ENCODE data around the gene CHD3.

DNA sequence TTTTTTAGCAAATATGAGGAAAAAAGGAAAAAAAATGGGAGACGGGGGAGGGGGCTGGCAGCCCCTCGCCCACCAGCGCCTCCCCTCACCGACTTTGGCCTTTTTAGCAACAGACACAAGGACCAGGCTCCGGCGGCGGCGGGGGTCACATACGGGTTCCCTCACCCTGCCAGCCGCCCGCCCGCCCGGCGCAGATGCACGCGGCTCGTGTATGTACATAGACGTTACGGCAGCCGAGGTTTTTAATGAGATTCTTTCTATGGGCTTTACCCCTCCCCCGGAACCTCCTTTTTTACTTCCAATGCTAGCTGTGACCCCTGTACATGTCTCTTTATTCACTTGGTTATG lies 34.9 kb upstream of the CHD3 start:
- TF ChIP-seq GABPA (IDR thresholded peaks at IDR 0.05; ENCODE audit: low read depth) (no peak), POLR2AphosphoS5 (IDR thresholded peaks at IDR 0.05; ENCODE audit: low read depth) (no peak)
- TF ChIP-seq, protein P1, sequence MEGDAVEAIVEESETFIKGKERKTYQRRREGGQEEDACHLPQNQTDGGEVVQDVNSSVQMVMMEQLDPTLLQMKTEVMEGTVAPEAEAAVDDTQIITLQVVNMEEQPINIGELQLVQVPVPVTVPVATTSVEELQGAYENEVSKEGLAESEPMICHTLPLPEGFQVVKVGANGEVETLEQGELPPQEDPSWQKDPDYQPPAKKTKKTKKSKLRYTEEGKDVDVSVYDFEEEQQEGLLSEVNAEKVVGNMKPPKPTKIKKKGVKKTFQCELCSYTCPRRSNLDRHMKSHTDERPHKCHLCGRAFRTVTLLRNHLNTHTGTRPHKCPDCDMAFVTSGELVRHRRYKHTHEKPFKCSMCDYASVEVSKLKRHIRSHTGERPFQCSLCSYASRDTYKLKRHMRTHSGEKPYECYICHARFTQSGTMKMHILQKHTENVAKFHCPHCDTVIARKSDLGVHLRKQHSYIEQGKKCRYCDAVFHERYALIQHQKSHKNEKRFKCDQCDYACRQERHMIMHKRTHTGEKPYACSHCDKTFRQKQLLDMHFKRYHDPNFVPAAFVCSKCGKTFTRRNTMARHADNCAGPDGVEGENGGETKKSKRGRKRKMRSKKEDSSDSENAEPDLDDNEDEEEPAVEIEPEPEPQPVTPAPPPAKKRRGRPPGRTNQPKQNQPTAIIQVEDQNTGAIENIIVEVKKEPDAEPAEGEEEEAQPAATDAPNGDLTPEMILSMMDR (IDR thresholded peaks at IDR 0.05; ENCODE audit: insufficient read depth, low read length), result no peak
- TF ChIP-seq, protein P2, sequence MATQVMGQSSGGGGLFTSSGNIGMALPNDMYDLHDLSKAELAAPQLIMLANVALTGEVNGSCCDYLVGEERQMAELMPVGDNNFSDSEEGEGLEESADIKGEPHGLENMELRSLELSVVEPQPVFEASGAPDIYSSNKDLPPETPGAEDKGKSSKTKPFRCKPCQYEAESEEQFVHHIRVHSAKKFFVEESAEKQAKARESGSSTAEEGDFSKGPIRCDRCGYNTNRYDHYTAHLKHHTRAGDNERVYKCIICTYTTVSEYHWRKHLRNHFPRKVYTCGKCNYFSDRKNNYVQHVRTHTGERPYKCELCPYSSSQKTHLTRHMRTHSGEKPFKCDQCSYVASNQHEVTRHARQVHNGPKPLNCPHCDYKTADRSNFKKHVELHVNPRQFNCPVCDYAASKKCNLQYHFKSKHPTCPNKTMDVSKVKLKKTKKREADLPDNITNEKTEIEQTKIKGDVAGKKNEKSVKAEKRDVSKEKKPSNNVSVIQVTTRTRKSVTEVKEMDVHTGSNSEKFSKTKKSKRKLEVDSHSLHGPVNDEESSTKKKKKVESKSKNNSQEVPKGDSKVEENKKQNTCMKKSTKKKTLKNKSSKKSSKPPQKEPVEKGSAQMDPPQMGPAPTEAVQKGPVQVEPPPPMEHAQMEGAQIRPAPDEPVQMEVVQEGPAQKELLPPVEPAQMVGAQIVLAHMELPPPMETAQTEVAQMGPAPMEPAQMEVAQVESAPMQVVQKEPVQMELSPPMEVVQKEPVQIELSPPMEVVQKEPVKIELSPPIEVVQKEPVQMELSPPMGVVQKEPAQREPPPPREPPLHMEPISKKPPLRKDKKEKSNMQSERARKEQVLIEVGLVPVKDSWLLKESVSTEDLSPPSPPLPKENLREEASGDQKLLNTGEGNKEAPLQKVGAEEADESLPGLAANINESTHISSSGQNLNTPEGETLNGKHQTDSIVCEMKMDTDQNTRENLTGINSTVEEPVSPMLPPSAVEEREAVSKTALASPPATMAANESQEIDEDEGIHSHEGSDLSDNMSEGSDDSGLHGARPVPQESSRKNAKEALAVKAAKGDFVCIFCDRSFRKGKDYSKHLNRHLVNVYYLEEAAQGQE (IDR thresholded peaks at IDR 0.05; ENCODE audit: insufficient replicate concordance, low read depth), result no peak

All from HL-60 (cell line).